Mesendoderm (in vitro differentiated cells): ENCODE measurements around the gene YPEL5.

Experiments used
- DNase-seq: peaks from one replicate; pipeline ENCODE4 v3.0.0; 2013
- H2AK5ac ChIP-seq: 2 replicates; pipeline ENCODE4 v1.6.1; 2013; ENCODE audit warnings: low read length, inconsistent platforms
- H2BK120ac ChIP-seq: 2 replicates; pipeline ENCODE4 v1.6.1; 2013; ENCODE audit warnings: low read depth, mild to moderate bottlenecking, low read length, moderate library complexity, mixed read lengths
- H2BK15ac ChIP-seq: replicated peaks from 2 replicates; pipeline ENCODE4 v1.6.1; 2013; ENCODE audit warnings: low read depth, mild to moderate bottlenecking, moderate library complexity
- H2BK5ac ChIP-seq: 2 replicates; pipeline ENCODE4 v1.6.1; 2013; ENCODE audit warnings: low read length, inconsistent platforms
- H3K18ac ChIP-seq: 2 replicates; pipeline ENCODE4 v1.6.1; 2013; ENCODE audit warnings: mild to moderate bottlenecking, low read length, mixed read lengths
- H3K23ac ChIP-seq: one replicate; pipeline ENCODE4 v1.6.1; 2013; ENCODE audit warnings: low read length
- H3K27ac ChIP-seq: 2 replicates; pipeline ENCODE4 v1.5.1; 2013; ENCODE audit warnings: low read depth, mild to moderate bottlenecking, inconsistent platforms, low read length, moderate library complexity
- H3K27me3 ChIP-seq: 2 replicates; pipeline ENCODE4 v1.6.1; 2013; ENCODE audit warnings: low read length, control low read depth, mild to moderate bottlenecking, inconsistent platforms; ENCODE audit not compliant: insufficient read depth, poor library complexity
- H3K36me3 ChIP-seq: 2 replicates; pipeline ENCODE4 v1.6.1; 2013; ENCODE audit warnings: low read length, inconsistent platforms; ENCODE audit not compliant: control insufficient read depth, insufficient read depth
- H3K4ac ChIP-seq: one replicate; pipeline ENCODE4 v1.6.1; 2013; ENCODE audit warnings: low read depth, mild to moderate bottlenecking, low read length, moderate library complexity
- H3K4me1 ChIP-seq: 2 replicates; pipeline ENCODE4 v1.6.1; 2013; ENCODE audit warnings: low read depth, low read length, inconsistent platforms; ENCODE audit not compliant: control insufficient read depth
- H3K4me2 ChIP-seq: 2 replicates; pipeline ENCODE4 v1.6.1; 2013; ENCODE audit warnings: low read length
- H3K4me3 ChIP-seq: 2 replicates; pipeline ENCODE4 v1.5.1; 2013; ENCODE audit warnings: mild to moderate bottlenecking, low read length
- H3K56ac ChIP-seq: one replicate; pipeline ENCODE4 v1.6.1; 2013; ENCODE audit warnings: low read length
- H3K79me1 ChIP-seq: 2 replicates; pipeline ENCODE4 v1.6.1; 2013; ENCODE audit warnings: low read length, inconsistent platforms
- H3K79me2 ChIP-seq: 2 replicates; pipeline ENCODE4 v1.6.1; 2013; ENCODE audit warnings: mild to moderate bottlenecking, low read length; ENCODE audit not compliant: control insufficient read depth, insufficient read depth
- H3K9ac ChIP-seq: 2 replicates; pipeline ENCODE4 v1.6.1; 2013; ENCODE audit warnings: low read length, inconsistent platforms
- H4K5ac ChIP-seq: one replicate; pipeline ENCODE4 v1.6.1; 2013; ENCODE audit warnings: low read length
- H4K8ac ChIP-seq: one replicate; pipeline ENCODE4 v1.6.1; 2013; ENCODE audit warnings: low read depth, mild to moderate bottlenecking, control low read depth, low read length, moderate library complexity
- WGBS: extraction: QIAGEN DNeasy Blood & Tissue Kit; methylation state at CpG from one replicate; pipeline ENCODE4 v1.1.7; 2013; ENCODE audit warnings: low lambda C conversion rate, missing lambda C conversion rate; ENCODE audit not compliant: insufficient coverage; ENCODE audit errors: extremely low coverage; 5-methylcytosine and 5-hydroxymethylcytosine counted together

YPEL5 gene

GRCh38 chr2:30172627-30173026 is 25.8 kb downstream of the YPEL5 start:
- H4K5ac ChIP-seq = no peak overlapping the region
- H3K23ac ChIP-seq = no peak overlapping the region
- H3K4me3 ChIP-seq = no peak overlapping the region
- no peaks in the 10 kb centered on the region for H3K36me3 ChIP-seq
- no peak overlapping the region for H2AK5ac ChIP-seq
- no peak overlapping the region for H2BK120ac ChIP-seq
- H4K8ac ChIP-seq = no peak overlapping the region
- no peaks in the 10 kb centered on the region for H3K27me3 ChIP-seq
- H2BK15ac ChIP-seq = no peak overlapping the region
- no CpG with 5 or more reads among the region's 1 CpG for WGBS
- H3K56ac ChIP-seq = no peak overlapping the region
- no peak overlapping the region for H2BK5ac ChIP-seq
- no peaks in the 10 kb centered on the region for H3K79me2 ChIP-seq
- H3K9ac ChIP-seq = no peak overlapping the region
- no peak overlapping the region for H3K4ac ChIP-seq
- DNase-seq = no peak
- no peak overlapping the region for H3K27ac ChIP-seq
- no peaks in the 10 kb centered on the region for H3K4me1 ChIP-seq
- no peak overlapping the region for H3K18ac ChIP-seq
- no peaks in the 10 kb centered on the region for H3K79me1 ChIP-seq
- no peak overlapping the region for H3K4me2 ChIP-seq

- Histone ChIP-seq H3K4me2 (no peak overlapping the region), H3K79me1 (no peaks in the 10 kb centered on the region), H3K27ac (no peak overlapping the region), H2BK5ac (no peak overlapping the region), H3K27me3 (no peaks in the 10 kb centered on the region), H4K5ac (no peak overlapping the region), H3K4me3 (no peak overlapping the region), H3K56ac (no peak overlapping the region), H3K23ac (no peak overlapping the region), H3K4ac (no peak overlapping the region), H3K79me2 (no peaks in the 10 kb centered on the region), H3K18ac (no peak overlapping the region), H3K36me3 (no peaks in the 10 kb centered on the region), H2AK5ac (no peak overlapping the region), H3K9ac (no peak overlapping the region), H4K8ac (no peak overlapping the region), H2BK15ac (no peak overlapping the region), H2BK120ac (no peak overlapping the region), H3K4me1 (no peaks in the 10 kb centered on the region)
- no CpG with 5 or more reads among the region's 3 CpGs for WGBS
- DNase-seq = no peak
Measured at GRCh38 chr2:30177440-30177839, 30.6 kb downstream of the YPEL5 start.

GRCh38 chr2:30177956-30178355 is 31.1 kb downstream of the YPEL5 start:
- H3K79me1 ChIP-seq = no peaks in the 10 kb centered on the region
- H3K79me2 ChIP-seq = no peaks in the 10 kb centered on the region
- no peak overlapping the region for H4K8ac ChIP-seq
- no peaks in the 10 kb centered on the region for H3K27me3 ChIP-seq
- H4K5ac ChIP-seq = no peak overlapping the region
- no peak overlapping the region for H2AK5ac ChIP-seq
- H3K27ac ChIP-seq = no peak overlapping the region
- H3K4ac ChIP-seq = no peak overlapping the region
- H2BK120ac ChIP-seq = no peak overlapping the region
- no CpG with 5 or more reads among the region's 4 CpGs for WGBS
- no peak for DNase-seq
- no peak overlapping the region for H3K9ac ChIP-seq
- no peak overlapping the region for H3K23ac ChIP-seq
- no peak overlapping the region for H3K56ac ChIP-seq
- H2BK5ac ChIP-seq = no peak overlapping the region
- H3K18ac ChIP-seq = no peak overlapping the region
- no peaks in the 10 kb centered on the region for H3K4me1 ChIP-seq
- no peak overlapping the region for H2BK15ac ChIP-seq
- no peaks in the 10 kb centered on the region for H3K36me3 ChIP-seq
- H3K4me3 ChIP-seq = no peak overlapping the region
- no peak overlapping the region for H3K4me2 ChIP-seq

GRCh38 chr2:30178618-30179434 is 32.0 kb downstream of the YPEL5 start:
- no CpG with 5 or more reads among the region's 11 CpGs for WGBS
- Histone ChIP-seq H2BK5ac (no peak overlapping the region), H3K27me3 (no peaks in the 10 kb centered on the region), H3K4me1 (no peaks in the 10 kb centered on the region), H4K5ac (no peak overlapping the region), H3K4me3 (no peak overlapping the region), H2BK15ac (no peak overlapping the region), H3K18ac (no peak overlapping the region), H2AK5ac (no peak overlapping the region), H3K56ac (no peak overlapping the region), H3K79me1 (no peaks in the 10 kb centered on the region), H3K23ac (no peak overlapping the region), H3K9ac (no peak overlapping the region), H3K4ac (no peak overlapping the region), H2BK120ac (no peak overlapping the region), H3K27ac (no peak overlapping the region), H3K4me2 (no peak overlapping the region), H3K79me2 (no peaks in the 10 kb centered on the region), H3K36me3 (no peaks in the 10 kb centered on the region), H4K8ac (no peak overlapping the region)
- no peak for DNase-seq

- no peak overlapping the region for H2BK120ac ChIP-seq
- no peak overlapping the region for H3K56ac ChIP-seq
- H3K27ac ChIP-seq = no peak overlapping the region
- no peak overlapping the region for H2BK15ac ChIP-seq
- H3K36me3 ChIP-seq = no peaks in the 10 kb centered on the region
- H3K79me2 ChIP-seq = no peaks in the 10 kb centered on the region
- no peak overlapping the region for H2AK5ac ChIP-seq
- no peak overlapping the region for H2BK5ac ChIP-seq
- no peak overlapping the region for H3K4me3 ChIP-seq
- no peaks in the 10 kb centered on the region for H3K4me1 ChIP-seq
- H3K79me1 ChIP-seq = no peaks in the 10 kb centered on the region
- no peak overlapping the region for H3K18ac ChIP-seq
- WGBS = no CpG with 5 or more reads among the region's 2 CpGs
- no peak overlapping the region for H3K4ac ChIP-seq
- H3K9ac ChIP-seq = no peak overlapping the region
- no peak overlapping the region for H4K8ac ChIP-seq
- H3K27me3 ChIP-seq = no peaks in the 10 kb centered on the region
- no peak overlapping the region for H3K23ac ChIP-seq
- no peak for DNase-seq
- H4K5ac ChIP-seq = no peak overlapping the region
- H3K4me2 ChIP-seq = no peak overlapping the region
Measured at GRCh38 chr2:30179536-30179935, 32.7 kb downstream of the YPEL5 start.

- Histone ChIP-seq H2BK5ac (no peak overlapping the region), H3K9ac (no peak overlapping the region), H2BK120ac (no peak overlapping the region), H3K18ac (no peak overlapping the region), H3K79me1 (no peaks in the 10 kb centered on the region), H2AK5ac (no peak overlapping the region), H3K36me3 (no peaks in the 10 kb centered on the region), H3K4me2 (no peak overlapping the region), H4K8ac (no peak overlapping the region), H4K5ac (no peak overlapping the region), H3K27ac (no peak overlapping the region), H2BK15ac (no peak overlapping the region), H3K4ac (no peak overlapping the region), H3K79me2 (no peaks in the 10 kb centered on the region), H3K4me3 (no peak overlapping the region), H3K56ac (no peak overlapping the region), H3K4me1 (no peaks in the 10 kb centered on the region), H3K27me3 (no peaks in the 10 kb centered on the region), H3K23ac (no peak overlapping the region)
- DNase-seq = no peak
- no CpG with 5 or more reads among the region's 3 CpGs for WGBS
Measured at GRCh38 chr2:30180226-30180625, 33.4 kb downstream of the YPEL5 start.
